Stomach (tissue), 4 donors: ENCODE data around the gene ZNF80.

Experiments
- CTCF ChIP-seq, 7 experiments: fragments of 450-650 bp in 4 of 7; fragments of 200-600 bp in 3 of 7; sonication (generic) in 3 of 7; IDR thresholded peaks; one replicate each; pipeline ENCODE4 v1.5.1; 2016 to 2019; ENCODE audit warnings: antibody characterized with exemption in 7 of 7, control low read depth in 2 of 7, mild to moderate bottlenecking in 1 of 7
- POLR2A ChIP-seq, 4 donors: fragments of 450-650 bp; IDR thresholded peaks; one replicate each; pipeline ENCODE4 v1.6.1; 2016; ENCODE audit warnings: antibody characterized with exemption in 4 of 4, control low read depth in 2 of 4, mild to moderate bottlenecking in 1 of 4, moderate library complexity in 1 of 4

GRCh38 chr3:114274929-114275328 is 37.6 kb upstream of the ZNF80 start:
- no peak for TF ChIP-seq POLR2A (IDR thresholded peaks at IDR 0.05)
- no peak for TF ChIP-seq CTCF (IDR thresholded peaks at IDR 0.05)
